ENCODE results near the gene JAKMIP2. TPM values are rescaled to one million over a fixed set of nuclear protein-coding genes. Genes with fewer than 3 reads are reported as not detected.

The JAKMIP2 gene
- total and polyA plus RNA-seq, 10 of the 15 experiments (the other 5 are each of a cell fraction or from before 2014, with no cell fraction given) = 0.51 to 1.8 (median 0.89) TPM

DNA sequence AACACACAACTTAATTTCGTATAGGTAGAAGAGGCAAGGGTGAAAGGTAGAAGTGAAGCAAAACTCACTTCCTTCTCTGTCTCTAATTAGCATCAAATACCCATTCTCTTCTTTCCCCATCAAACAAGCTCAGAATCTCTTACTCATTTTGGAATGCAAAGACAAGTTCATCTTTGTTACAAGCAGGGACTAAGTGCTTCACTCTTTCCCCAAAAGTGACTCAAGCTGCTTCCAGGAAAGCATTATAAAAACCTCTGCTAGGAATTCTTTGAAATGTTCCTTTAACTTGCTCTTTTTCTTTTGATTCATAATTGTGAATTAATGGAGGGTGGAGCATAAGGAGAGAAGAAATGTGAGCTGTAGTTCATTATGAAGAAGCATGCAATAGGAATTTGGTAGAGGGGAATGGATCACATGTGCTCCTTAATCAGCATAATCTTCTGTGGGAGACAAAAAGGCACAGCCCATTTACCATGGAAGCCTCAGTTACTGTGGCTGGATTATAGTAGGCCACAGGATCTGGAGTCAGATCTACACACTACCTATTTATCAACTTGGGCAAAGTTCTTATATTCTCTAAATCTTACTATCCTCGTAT lies 163.1 kb downstream of the JAKMIP2 start:
- H3K9ac ChIP-seq (ENCODE audit: control insufficient read depth, insufficient read depth, low read length) = no peak overlapping the region
- DNase-seq (ENCODE audit: low read depth, low spot score) (no peak), ATAC-seq (no peak), FAIRE-seq (no peak)
- H3K4me2 ChIP-seq (ENCODE audit: control insufficient read depth, insufficient read depth) = no peak overlapping the region
- no peaks in the 10 kb centered on the region for H3K9me3 ChIP-seq (replicated peaks; ENCODE audit: control insufficient read depth, insufficient read depth, low read length)
- H3K4me3 ChIP-seq = no peak overlapping the region
- ChIA-PET RAD21 (ENCODE audit: unreplicated experiment) (no interaction called here), CTCF (interaction anchor here (0.6 to 2.2 kb wide), 2 partner anchors 9 to 359 kb away, joined by 3 to 12 read pairs; no protein-coding TSS in a partner anchor), POLR2A (no interaction called here), SMC1A (ENCODE audit: uncharacterized antibody, unreplicated experiment) (no interaction called here)
- 17% methylated on average over 2 of the region's 2 CpGs for WGBS (ENCODE audit: insufficient coverage, insufficient replicate concordance, low lambda C conversion rate, missing lambda C conversion rate)
- no peaks in the 10 kb centered on the region for H3K27me3 ChIP-seq (replicated peaks in 1 of 2; ENCODE audit: control insufficient read depth in 2 of 2, insufficient read depth in 2 of 2, low read length in 1 of 2)
- H3K27ac ChIP-seq (ENCODE audit: control insufficient read depth, insufficient read depth) = no peak overlapping the region
- no peaks in the 10 kb centered on the region for H3K36me3 ChIP-seq (ENCODE audit: control insufficient read depth in 2 of 2, insufficient read depth in 2 of 2, low read length in 1 of 2)
- no peaks in the 10 kb centered on the region for H3K4me1 ChIP-seq (ENCODE audit: control insufficient read depth, insufficient read depth, low read length)
- no peak for TF ChIP-seq IRF4 (IDR thresholded peaks at IDR 0.05; ENCODE audit: low read depth, low read length)
- TF ChIP-seq CREB1 (IDR thresholded peaks at IDR 0.05; ENCODE audit: low read depth) = no peak
- no peak for TF ChIP-seq CBX3 (IDR thresholded peaks at IDR 0.05; ENCODE audit: borderline replicate concordance, low read depth)
- no peak for TF ChIP-seq PAX8 (IDR thresholded peaks at IDR 0.05)
- TF ChIP-seq PAX5 (IDR thresholded peaks at IDR 0.05; ENCODE audit: borderline replicate concordance, low read depth, low read length) = no peak
- TF ChIP-seq JUNB (IDR thresholded peaks at IDR 0.05) = no peak
- H2AFZ ChIP-seq (ENCODE audit: control insufficient read depth, low read depth, low read length) = no peak overlapping the region
- in situ Hi-C loops (cut with MboI) = no loop called here
- no peaks in the 10 kb centered on the region for H4K20me1 ChIP-seq (ENCODE audit: control insufficient read depth, insufficient read depth)
- intact Hi-C loops (cut with micrococcal nuclease; ENCODE audit: unreplicated experiment) = no loop called here
- no TSS peak for BruUV-seq (replicated peaks)
- no peaks in the 10 kb centered on the region for H3K79me2 ChIP-seq (ENCODE audit: control insufficient read depth, insufficient read depth, low read length)

GRCh38 chr5:147617711-147618350 lies 164.7 kb downstream of the JAKMIP2 start:
- ChIA-PET SMC1A (ENCODE audit: uncharacterized antibody, unreplicated experiment) (interaction anchor here (1.1 kb wide), 1 partner anchor 10 kb away, joined by 3 read pairs; no protein-coding TSS in a partner anchor), RAD21 (ENCODE audit: unreplicated experiment) (no interaction called here)
- no peak for ATAC-seq
- TF ChIP-seq SIN3A (IDR thresholded peaks at IDR 0.05; ENCODE audit: low read depth, low read length) = no peak
- TF ChIP-seq NRF1 (conservative IDR thresholded peaks at IDR 0.05; ENCODE audit: low read depth, low read length) = no peak
- no peak for TF ChIP-seq ZBTB11 (CRISPR knock-in tag; IDR thresholded peaks at IDR 0.05)
- no peak for TF ChIP-seq BACH1 (IDR thresholded peaks at IDR 0.05; ENCODE audit: borderline replicate concordance)
- TF ChIP-seq TAF1 (IDR thresholded peaks at IDR 0.05; ENCODE audit: borderline replicate concordance, low read depth, low read length) = no peak
- TF ChIP-seq GATAD2B (conservative IDR thresholded peaks at IDR 0.05; ENCODE audit: low read depth) = no peak
- no peak for TF ChIP-seq SMAD5 (IDR thresholded peaks at IDR 0.05; ENCODE audit: low read depth)
- no peak for TF ChIP-seq IRF4 (IDR thresholded peaks at IDR 0.05; ENCODE audit: low read depth, low read length)
- TF ChIP-seq CBX3 (IDR thresholded peaks at IDR 0.05; ENCODE audit: borderline replicate concordance, low read depth) = no peak
- TF ChIP-seq RBBP5 (conservative IDR thresholded peaks at IDR 0.05) = no peak
- TF ChIP-seq ZSCAN29 (IDR thresholded peaks at IDR 0.05) = no peak

More at GRCh38 chr5:147617711-147618350, 164.7 kb downstream of the JAKMIP2 start:
- WGBS (ENCODE audit: insufficient coverage, insufficient replicate concordance, low lambda C conversion rate, missing lambda C conversion rate) = 71% methylated on average over 6 of the region's 6 CpGs
- POLR2A ChIA-PET = no interaction called here
- no peak overlapping the region for H3K27ac ChIP-seq (ENCODE audit: control insufficient read depth, insufficient read depth)
- in situ Hi-C loops (cut with MboI) (no loop called here), intact Hi-C loops (cut with micrococcal nuclease; ENCODE audit: unreplicated experiment) (no loop called here)
- H2AFZ ChIP-seq (ENCODE audit: control insufficient read depth, low read depth, low read length) = no peak overlapping the region
- H4K20me1 ChIP-seq (ENCODE audit: control insufficient read depth, insufficient read depth) = no peaks in the 10 kb centered on the region
- no peak overlapping the region for H3K4me2 ChIP-seq (ENCODE audit: control insufficient read depth, insufficient read depth)
- no peaks in the 10 kb centered on the region for H3K36me3 ChIP-seq (ENCODE audit: control insufficient read depth in 2 of 2, insufficient read depth in 2 of 2, low read length in 1 of 2)
- H3K9me3 ChIP-seq (replicated peaks; ENCODE audit: control insufficient read depth, insufficient read depth, low read length) = no peaks in the 10 kb centered on the region
- H3K79me2 ChIP-seq (ENCODE audit: control insufficient read depth, insufficient read depth, low read length) = no peaks in the 10 kb centered on the region
- CTCF ChIA-PET = interaction anchor here (2.2 kb wide), 1 partner anchor 10 kb away, joined by 12 read pairs; no protein-coding TSS in a partner anchor
- no peak overlapping the region for H3K4me3 ChIP-seq
- BruUV-seq (replicated peaks) = no TSS peak
- H3K27me3 ChIP-seq (replicated peaks in 1 of 2; ENCODE audit: control insufficient read depth in 2 of 2, insufficient read depth in 2 of 2, low read length in 1 of 2) = no peaks in the 10 kb centered on the region
- no peak for DNase-seq (ENCODE audit: low read depth, low spot score)
- FAIRE-seq = no peak
- H3K9ac ChIP-seq (ENCODE audit: control insufficient read depth, insufficient read depth, low read length) = no peak overlapping the region
- no peaks in the 10 kb centered on the region for H3K4me1 ChIP-seq (ENCODE audit: control insufficient read depth, insufficient read depth, low read length)

Measured in GM12878 (cell line).